ENCODE data around the gene SUGCT.

Gene SUGCT

DNA sequence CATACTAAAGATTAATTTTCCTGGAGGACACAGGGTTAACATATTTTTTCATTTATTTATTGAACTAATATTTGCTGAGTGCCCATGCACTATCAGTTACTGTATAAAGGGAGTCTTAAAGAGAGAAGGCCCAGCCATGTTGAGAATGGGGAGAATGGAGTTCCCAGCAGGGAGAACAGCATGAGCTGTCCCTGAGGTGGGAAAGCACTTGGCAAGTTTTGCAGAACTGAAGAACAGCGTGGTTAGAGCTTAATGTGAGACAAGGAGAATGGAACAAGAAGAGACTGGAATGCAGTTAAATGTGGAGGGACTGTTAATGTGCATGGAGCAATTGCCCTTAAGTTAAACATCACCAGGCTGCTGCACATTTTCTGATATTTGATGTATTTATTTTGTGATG is 435.4 kb downstream of the SUGCT start:
- Histone ChIP-seq H3K27ac (ENCODE audit: low read depth, low read length) (peak overlapping the region; percentile 63), H3K4me3 (ENCODE audit: low read depth, low read length) (no peak overlapping the region), H3K36me3 (ENCODE audit: control insufficient read depth, insufficient read depth, low read length) (no peaks in the 10 kb centered on the region), H3K9ac (ENCODE audit: low read depth, low read length) (no peak overlapping the region), H3K9me3 (ENCODE audit: control insufficient read depth, insufficient read depth, low read length) (no peaks in the 10 kb centered on the region), H3K4me1 (ENCODE audit: control insufficient read depth, insufficient read depth, low read length) (peaks cover 29% of the 10 kb centered on the region), H3K27me3 (ENCODE audit: control insufficient read depth, insufficient read depth, low read length) (no peaks in the 10 kb centered on the region)

DNA sequence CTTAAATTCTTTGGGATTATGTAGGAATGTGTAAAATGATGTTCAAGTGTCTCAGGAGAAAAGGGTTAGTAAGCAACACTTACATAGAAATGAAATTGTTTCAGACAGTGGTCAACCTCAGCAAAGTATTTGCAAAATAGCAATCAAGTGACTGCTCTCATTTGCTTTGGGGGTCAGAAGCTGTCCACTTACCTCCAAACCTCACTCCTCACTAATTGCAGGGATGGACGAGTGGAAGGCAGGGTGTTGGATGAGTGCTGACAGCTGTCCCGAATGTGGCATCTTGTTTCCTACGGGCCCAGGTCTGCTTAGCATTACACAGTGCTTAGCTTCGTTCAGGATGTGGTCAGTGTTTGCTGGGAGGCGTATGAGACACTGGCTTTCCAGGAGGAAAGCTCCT is 437.0 kb downstream of the SUGCT start:
- no peaks in the 10 kb centered on the region for H3K36me3 ChIP-seq (ENCODE audit: control insufficient read depth, insufficient read depth, low read length)
- peaks cover 29% of the 10 kb centered on the region for H3K4me1 ChIP-seq (ENCODE audit: control insufficient read depth, insufficient read depth, low read length)
- no peak overlapping the region for H3K4me3 ChIP-seq (ENCODE audit: low read depth, low read length)
- H3K9me3 ChIP-seq (ENCODE audit: control insufficient read depth, insufficient read depth, low read length): no peaks in the 10 kb centered on the region
- H3K27me3 ChIP-seq (ENCODE audit: control insufficient read depth, insufficient read depth, low read length): no peaks in the 10 kb centered on the region
- H3K27ac ChIP-seq (ENCODE audit: low read depth, low read length): peak overlapping the region; percentile 42
- H3K9ac ChIP-seq (ENCODE audit: low read depth, low read length): no peak overlapping the region

DNA sequence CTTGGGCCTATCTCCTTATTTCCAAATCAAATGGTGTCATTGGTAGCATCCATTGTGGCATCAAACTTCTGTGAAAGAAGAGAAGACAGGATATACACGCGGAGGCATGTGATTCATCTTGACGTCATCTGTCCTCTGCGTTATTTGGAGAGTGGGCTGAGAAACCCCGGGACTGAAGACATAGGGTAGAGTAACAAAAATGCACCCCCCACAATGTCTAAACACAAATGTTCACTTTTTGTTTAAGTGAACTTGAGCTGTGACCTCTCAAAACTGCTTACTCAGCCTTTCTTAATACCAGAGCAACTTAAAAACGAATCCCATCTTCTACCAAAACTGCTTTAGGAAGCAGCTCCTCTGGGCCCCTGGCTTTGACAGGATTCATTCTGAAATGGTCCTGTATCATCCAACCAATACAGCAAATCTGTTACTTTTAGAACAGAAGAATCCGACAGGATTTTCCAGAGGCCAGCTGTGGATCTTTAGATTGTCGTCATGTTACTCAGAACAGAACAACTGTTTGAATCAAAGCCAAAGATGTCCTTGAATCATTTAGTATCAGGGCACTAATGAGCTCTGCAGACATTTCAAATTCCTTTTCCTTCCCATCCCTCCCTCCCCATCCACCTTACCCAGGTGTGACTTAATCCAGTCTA is 438.1 kb downstream of the SUGCT start:
- no peak overlapping the region for H3K27ac ChIP-seq (ENCODE audit: low read depth, low read length)
- H3K9ac ChIP-seq (ENCODE audit: low read depth, low read length): no peak overlapping the region
- H3K4me1 ChIP-seq (ENCODE audit: control insufficient read depth, insufficient read depth, low read length): peaks cover 29% of the 10 kb centered on the region
- H3K4me3 ChIP-seq (ENCODE audit: low read depth, low read length): no peak overlapping the region
- H3K36me3 ChIP-seq (ENCODE audit: control insufficient read depth, insufficient read depth, low read length): no peaks in the 10 kb centered on the region
- H3K9me3 ChIP-seq (ENCODE audit: control insufficient read depth, insufficient read depth, low read length): no peaks in the 10 kb centered on the region
- H3K27me3 ChIP-seq (ENCODE audit: control insufficient read depth, insufficient read depth, low read length): no peaks in the 10 kb centered on the region

DNA sequence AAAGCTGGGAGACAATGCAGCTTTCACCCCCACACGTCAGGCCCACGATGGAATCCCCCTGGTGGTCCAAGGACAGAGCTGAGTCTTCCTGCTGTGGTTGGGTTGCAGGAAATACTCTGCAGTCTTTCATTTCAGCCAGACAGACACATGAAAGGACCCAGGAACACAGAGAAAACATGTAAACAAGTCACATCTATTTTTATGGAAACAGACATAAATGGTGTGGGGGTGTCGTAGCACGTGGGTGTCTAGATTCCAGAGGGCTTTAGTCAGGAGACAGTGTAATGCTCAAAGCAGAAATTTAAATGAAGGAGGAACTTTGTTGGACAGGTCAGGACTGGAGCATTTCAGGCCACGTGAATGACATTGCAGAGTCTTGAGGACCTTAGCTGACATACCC is 444.6 kb downstream of the SUGCT start:
- H3K36me3 ChIP-seq (ENCODE audit: control insufficient read depth, insufficient read depth, low read length): no peaks in the 10 kb centered on the region
- H3K27ac ChIP-seq (ENCODE audit: low read depth, low read length): no peak overlapping the region
- peaks cover 15% of the 10 kb centered on the region for H3K4me1 ChIP-seq (ENCODE audit: control insufficient read depth, insufficient read depth, low read length)
- H3K9me3 ChIP-seq (ENCODE audit: control insufficient read depth, insufficient read depth, low read length): no peaks in the 10 kb centered on the region
- H3K4me3 ChIP-seq (ENCODE audit: low read depth, low read length): no peak overlapping the region
- H3K9ac ChIP-seq (ENCODE audit: low read depth, low read length): no peak overlapping the region
- H3K27me3 ChIP-seq (ENCODE audit: control insufficient read depth, insufficient read depth, low read length): no peaks in the 10 kb centered on the region

DNA sequence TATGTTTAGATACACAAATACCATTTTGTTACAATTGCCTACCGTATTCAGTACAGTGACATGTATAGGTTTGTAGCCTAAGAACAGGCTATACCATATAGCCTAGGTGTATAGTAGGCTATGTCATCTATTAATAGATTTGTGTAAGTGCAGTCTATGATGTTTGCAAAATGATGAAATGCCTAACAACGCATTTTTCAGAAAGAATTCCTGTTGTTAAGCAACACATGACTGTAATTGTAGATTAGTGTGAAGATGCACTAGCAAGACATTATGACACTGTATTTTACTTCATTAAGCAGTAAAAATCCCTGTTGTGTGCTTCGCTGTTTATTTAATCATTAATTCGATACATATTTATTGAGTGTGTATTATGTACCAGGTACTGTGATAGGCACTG is 446.0 kb downstream of the SUGCT start:
- H3K4me3 ChIP-seq (ENCODE audit: low read depth, low read length): no peak overlapping the region
- H3K4me1 ChIP-seq (ENCODE audit: control insufficient read depth, insufficient read depth, low read length): peaks cover 23% of the 10 kb centered on the region
- H3K9me3 ChIP-seq (ENCODE audit: control insufficient read depth, insufficient read depth, low read length): no peaks in the 10 kb centered on the region
- H3K27ac ChIP-seq (ENCODE audit: low read depth, low read length): no peak overlapping the region
- no peaks in the 10 kb centered on the region for H3K36me3 ChIP-seq (ENCODE audit: control insufficient read depth, insufficient read depth, low read length)
- H3K27me3 ChIP-seq (ENCODE audit: control insufficient read depth, insufficient read depth, low read length): no peaks in the 10 kb centered on the region
- H3K9ac ChIP-seq (ENCODE audit: low read depth, low read length): no peak overlapping the region

DNA sequence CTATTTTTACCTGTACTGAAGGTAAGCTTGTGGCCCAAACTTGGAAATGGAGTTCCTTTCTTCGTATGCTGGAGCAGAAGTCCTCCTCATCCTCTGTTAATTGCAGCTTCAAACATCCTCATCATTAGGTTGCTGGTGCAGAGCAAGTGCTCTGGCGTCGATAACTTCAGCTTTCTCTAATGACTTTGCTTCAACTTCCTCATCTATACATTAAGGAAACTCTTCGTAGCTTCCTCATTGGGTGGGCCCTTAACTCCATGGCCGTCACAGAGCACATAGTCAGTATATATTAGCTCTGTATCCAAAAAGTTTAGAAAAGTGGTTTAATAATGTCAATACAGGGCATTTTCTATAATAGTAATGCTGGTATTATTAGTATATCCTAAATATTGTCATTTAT is 447.7 kb downstream of the SUGCT start:
- Histone ChIP-seq H3K27ac (ENCODE audit: low read depth, low read length) (no peak overlapping the region), H3K4me3 (ENCODE audit: low read depth, low read length) (no peak overlapping the region), H3K36me3 (ENCODE audit: control insufficient read depth, insufficient read depth, low read length) (no peaks in the 10 kb centered on the region), H3K27me3 (ENCODE audit: control insufficient read depth, insufficient read depth, low read length) (no peaks in the 10 kb centered on the region), H3K9me3 (ENCODE audit: control insufficient read depth, insufficient read depth, low read length) (no peaks in the 10 kb centered on the region), H3K9ac (ENCODE audit: low read depth, low read length) (no peak overlapping the region), H3K4me1 (ENCODE audit: control insufficient read depth, insufficient read depth, low read length) (peaks cover 23% of the 10 kb centered on the region)

DNA sequence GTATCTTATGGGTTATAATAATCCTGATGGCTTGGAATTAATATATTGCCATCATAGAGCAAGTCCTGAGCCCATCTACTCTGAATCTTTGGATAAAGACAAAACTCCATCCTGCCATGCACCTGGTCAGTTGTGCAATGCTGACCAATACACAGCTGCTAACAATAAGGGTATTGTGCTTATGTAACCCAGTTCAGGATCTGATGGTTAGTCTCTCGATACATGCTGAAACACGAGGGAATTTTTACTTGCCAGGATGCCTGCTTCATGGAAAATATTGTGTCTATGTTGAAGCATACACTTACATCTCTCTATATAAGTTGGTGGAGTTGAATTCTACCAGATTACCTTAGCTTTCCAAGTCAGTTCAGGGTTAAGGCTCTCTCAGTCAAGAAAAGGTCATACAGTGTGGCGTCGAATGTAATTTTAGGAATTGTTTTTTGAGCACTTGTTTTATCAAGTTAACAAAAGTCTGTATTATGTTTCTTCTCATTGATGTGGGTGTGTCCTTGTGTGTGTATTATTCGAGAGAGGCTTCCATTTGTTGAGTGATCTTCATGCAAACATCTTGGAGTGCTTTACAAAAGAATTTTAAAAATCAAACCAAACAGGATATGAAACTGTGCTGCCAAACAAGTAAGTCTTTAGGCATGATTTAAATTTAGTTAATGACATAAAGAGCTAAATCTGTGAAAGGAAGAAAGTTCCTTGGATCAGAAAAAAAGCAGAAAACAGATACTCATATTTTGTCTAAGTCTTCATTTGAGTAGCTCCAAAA is 449.1 kb downstream of the SUGCT start:
- Histone ChIP-seq H3K4me1 (ENCODE audit: control insufficient read depth, insufficient read depth, low read length) (peaks cover 23% of the 10 kb centered on the region), H3K27me3 (ENCODE audit: control insufficient read depth, insufficient read depth, low read length) (no peaks in the 10 kb centered on the region), H3K4me3 (ENCODE audit: low read depth, low read length) (no peak overlapping the region), H3K27ac (ENCODE audit: low read depth, low read length) (peak overlapping the region; percentile 39), H3K9ac (ENCODE audit: low read depth, low read length) (no peak overlapping the region), H3K36me3 (ENCODE audit: control insufficient read depth, insufficient read depth, low read length) (no peaks in the 10 kb centered on the region), H3K9me3 (ENCODE audit: control insufficient read depth, insufficient read depth, low read length) (no peaks in the 10 kb centered on the region)

DNA sequence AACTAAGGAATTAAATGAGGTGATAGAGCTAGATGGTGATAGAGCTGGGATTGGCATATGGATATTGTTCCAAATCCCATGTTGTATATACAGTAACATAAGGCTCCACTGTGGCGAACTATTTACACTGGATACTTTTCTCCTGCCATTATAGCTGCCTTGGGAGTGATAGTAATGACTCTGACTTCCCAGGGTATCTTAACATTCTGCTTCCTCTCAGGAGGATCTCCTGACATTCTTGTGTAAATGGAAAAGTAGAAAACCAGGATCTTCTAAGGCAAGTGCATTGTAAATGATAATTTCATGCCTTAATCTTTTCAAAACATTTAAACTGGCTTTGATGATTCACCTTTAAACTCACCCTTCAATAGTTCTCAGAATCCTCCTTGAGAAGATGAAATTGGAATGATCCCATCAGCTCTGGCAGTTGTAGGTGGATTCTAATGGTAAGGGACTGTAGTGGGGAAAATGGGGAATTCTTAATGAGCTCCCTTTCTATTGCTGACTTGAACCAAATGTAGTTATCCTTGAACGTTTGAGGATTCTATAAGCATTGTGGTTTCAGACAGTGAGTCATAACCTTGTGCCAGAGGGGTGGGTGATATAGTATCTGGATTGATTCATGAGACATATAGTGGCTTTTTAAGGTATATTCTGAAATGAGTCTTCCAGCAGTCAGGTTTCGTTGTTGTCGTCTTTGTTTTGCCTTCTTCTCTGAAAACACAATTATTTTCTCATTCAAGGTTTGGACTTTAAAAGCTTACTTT is 450.0 kb downstream of the SUGCT start:
- no peaks in the 10 kb centered on the region for H3K36me3 ChIP-seq (ENCODE audit: control insufficient read depth, insufficient read depth, low read length)
- no peaks in the 10 kb centered on the region for H3K27me3 ChIP-seq (ENCODE audit: control insufficient read depth, insufficient read depth, low read length)
- H3K4me3 ChIP-seq (ENCODE audit: low read depth, low read length): no peak overlapping the region
- no peaks in the 10 kb centered on the region for H3K9me3 ChIP-seq (ENCODE audit: control insufficient read depth, insufficient read depth, low read length)
- H3K4me1 ChIP-seq (ENCODE audit: control insufficient read depth, insufficient read depth, low read length): peaks cover 17% of the 10 kb centered on the region; the same call in 1 of the 2 replicates
- H3K27ac ChIP-seq (ENCODE audit: low read depth, low read length): peak overlapping the region; percentile 39
- no peak overlapping the region for H3K9ac ChIP-seq (ENCODE audit: low read depth, low read length)

DNA sequence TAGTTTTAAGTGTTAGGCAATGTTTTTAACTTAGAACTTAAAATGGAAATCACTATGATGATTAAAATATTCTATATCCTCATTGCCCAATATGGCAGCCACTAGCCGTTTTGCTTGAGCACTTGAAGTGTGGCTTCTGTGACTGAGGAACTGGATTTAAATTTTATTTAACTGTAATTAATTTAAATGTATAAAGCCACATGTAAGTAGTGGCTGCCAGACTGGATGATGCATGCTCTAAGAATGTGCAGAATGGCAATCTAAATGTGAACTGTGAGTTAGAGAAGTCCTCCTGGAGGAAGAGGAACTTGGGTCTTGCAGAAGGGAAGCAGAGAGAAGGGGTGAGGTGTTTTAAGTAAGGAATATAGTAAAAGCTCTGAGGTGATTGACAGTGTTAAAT is 451.4 kb downstream of the SUGCT start:
- H3K9me3 ChIP-seq (ENCODE audit: control insufficient read depth, insufficient read depth, low read length): no peaks in the 10 kb centered on the region; the same call in 1 of the 2 replicates
- no peaks in the 10 kb centered on the region for H3K27me3 ChIP-seq (ENCODE audit: control insufficient read depth, insufficient read depth, low read length)
- no peak overlapping the region for H3K9ac ChIP-seq (ENCODE audit: low read depth, low read length)
- no peak overlapping the region for H3K4me3 ChIP-seq (ENCODE audit: low read depth, low read length)
- H3K4me1 ChIP-seq (ENCODE audit: control insufficient read depth, insufficient read depth, low read length): peaks cover 17% of the 10 kb centered on the region; the same call in 1 of the 2 replicates
- H3K36me3 ChIP-seq (ENCODE audit: control insufficient read depth, insufficient read depth, low read length): no peaks in the 10 kb centered on the region
- no peak overlapping the region for H3K27ac ChIP-seq (ENCODE audit: low read depth, low read length)

DNA sequence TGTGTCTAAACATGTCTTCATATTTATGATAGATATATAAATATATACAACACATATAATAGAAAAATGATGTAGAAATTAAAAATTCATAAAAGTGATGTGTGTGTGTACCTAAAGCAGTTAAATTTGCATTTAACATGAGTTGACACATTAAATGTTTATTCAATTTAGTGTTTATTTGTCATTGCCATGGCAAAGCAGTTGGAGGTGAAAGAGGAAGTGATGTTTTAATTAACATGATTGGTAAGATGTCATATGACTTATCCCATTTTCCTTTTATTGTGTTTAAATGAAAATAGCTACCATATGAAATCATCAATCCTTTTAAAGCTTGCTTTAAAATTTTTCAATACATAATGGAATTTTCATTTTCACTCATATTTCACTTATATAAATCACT is 452.6 kb downstream of the SUGCT start:
- Histone ChIP-seq H3K27me3 (ENCODE audit: control insufficient read depth, insufficient read depth, low read length) (no peaks in the 10 kb centered on the region), H3K4me1 (ENCODE audit: control insufficient read depth, insufficient read depth, low read length) (peaks cover 17% of the 10 kb centered on the region; the same call in 1 of the 2 replicates), H3K4me3 (ENCODE audit: low read depth, low read length) (no peak overlapping the region), H3K9ac (ENCODE audit: low read depth, low read length) (no peak overlapping the region), H3K27ac (ENCODE audit: low read depth, low read length) (no peak overlapping the region), H3K36me3 (ENCODE audit: control insufficient read depth, insufficient read depth, low read length) (no peaks in the 10 kb centered on the region), H3K9me3 (ENCODE audit: control insufficient read depth, insufficient read depth, low read length) (no peaks in the 10 kb centered on the region; the same call in 1 of the 2 replicates)

DNA sequence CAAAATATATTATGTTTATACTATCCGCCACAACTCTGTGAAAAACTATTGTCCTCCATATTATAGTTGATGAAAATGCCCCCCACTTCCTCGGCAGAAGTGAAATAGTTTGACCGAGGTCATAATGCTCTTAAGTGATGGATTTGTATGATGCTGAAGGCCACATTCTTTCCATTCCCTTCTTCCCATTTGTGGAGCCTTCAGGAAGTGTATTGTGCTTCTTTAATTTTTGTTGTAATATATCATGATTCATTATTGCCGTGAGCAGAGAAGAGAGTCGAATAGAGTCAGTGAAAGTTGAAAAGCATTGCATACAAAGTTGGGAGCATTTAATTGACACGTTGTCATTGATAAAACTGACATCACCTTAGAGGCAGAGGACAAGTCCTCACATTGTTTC is 460.3 kb downstream of the SUGCT start:
- Histone ChIP-seq H3K27me3 (ENCODE audit: control insufficient read depth, insufficient read depth, low read length) (no peaks in the 10 kb centered on the region), H3K36me3 (ENCODE audit: control insufficient read depth, insufficient read depth, low read length) (no peaks in the 10 kb centered on the region), H3K9ac (ENCODE audit: low read depth, low read length) (no peak overlapping the region), H3K27ac (ENCODE audit: low read depth, low read length) (no peak overlapping the region), H3K4me1 (ENCODE audit: control insufficient read depth, insufficient read depth, low read length) (no peaks in the 10 kb centered on the region), H3K4me3 (ENCODE audit: low read depth, low read length) (no peak overlapping the region), H3K9me3 (ENCODE audit: control insufficient read depth, insufficient read depth, low read length) (no peaks in the 10 kb centered on the region; the same call in 1 of the 2 replicates)
